PC-3 (cell line): ENCODE measurements around the gene SSTR5.

ENCODE experiments used
- CTCF ChIP-seq: fragments of 300-600 bp; sonication (generic); conservative IDR thresholded peaks from 2 replicates; pipeline ENCODE4 v1.5.1; 2017; ENCODE audit warnings: antibody characterized with exemption, low read depth, mild to moderate bottlenecking, low read length
- EZH2 ChIP-seq: fragments of 300-600 bp; sonication (generic); IDR thresholded peaks from one replicate; pipeline ENCODE4 v1.6.1; 2017; ENCODE audit warnings: antibody characterized with exemption, mild to moderate bottlenecking, low read length; ENCODE audit not compliant: unreplicated experiment

GRCh38 chr16:1066584-1067172 lies 5.9 kb upstream of the SSTR5 start:
- no peak for TF ChIP-seq CTCF
- no peak for TF ChIP-seq EZH2
